OCI-LY7 (cell line): ENCODE data around the gene TMEM271. TPM values are rescaled to one million over a fixed set of nuclear protein-coding genes. Genes with fewer than 3 reads are reported as not detected.

Experiments used
- BruUV-seq: library from RNA; stranded (reverse); fragments of 400-500 nt; replicated peaks from 2 replicates; lab custom pipeline; 2021; lab: Mats Ljungman, UMichigan
- CTCF ChIA-PET: fragments of 300-600 bp; sonication (Branson Sonifier 250); formaldehyde crosslinking; loops from one replicate; lab custom pipeline; 2022; ENCODE audit warnings: antibody characterized with exemption; ENCODE audit not compliant: unreplicated experiment; lab: Charles Lee
- POLR2A ChIA-PET: fragments of 300-600 bp; sonication (Branson Sonifier 250); formaldehyde crosslinking; loops from one replicate; lab custom pipeline; 2022; ENCODE audit warnings: antibody characterized with exemption; lab: Charles Lee
- DNase-seq: peaks from one replicate; pipeline ENCODE4 v3.0.0-alpha.2; 2015; ENCODE audit warnings: low spot score
- H2AFZ ChIP-seq: fragments of 200-600 bp; sonication (generic), shearing (Covaris generic); 2 replicates; pipeline ENCODE4 v1.6.1; 2014; ENCODE audit warnings: mild to moderate bottlenecking, antibody characterized with exemption, low read length, moderate library complexity
- H3K27ac ChIP-seq: fragments of 200-600 bp; sonication (generic); 2 replicates; pipeline ENCODE4 v1.5.1; 2014; ENCODE audit warnings: mixed run types, low read depth, mild to moderate bottlenecking, moderate library complexity, low read length, inconsistent platforms; ENCODE audit not compliant: poor library complexity, severe bottlenecking
- H3K36me3 ChIP-seq: fragments of 200-600 bp; sonication (generic); 2 replicates; pipeline ENCODE4 v1.6.1; 2014; ENCODE audit warnings: mild to moderate bottlenecking, antibody characterized with exemption, low read length, moderate library complexity, mixed read lengths; ENCODE audit not compliant: insufficient read depth
- H3K4me1 ChIP-seq: fragments of 200-600 bp; sonication (generic); 2 replicates; pipeline ENCODE4 v1.5.1; 2014; ENCODE audit warnings: mild to moderate bottlenecking, low read length; ENCODE audit not compliant: insufficient read depth, poor library complexity, severe bottlenecking
- H3K4me2 ChIP-seq: fragments of 200-600 bp; sonication (generic); 2 replicates; pipeline ENCODE4 v1.6.1; 2014; ENCODE audit warnings: mild to moderate bottlenecking, low read length
- H3K4me3 ChIP-seq: fragments of 200-600 bp; sonication (generic); 2 replicates; pipeline ENCODE4 v1.5.1; 2014; ENCODE audit warnings: mild to moderate bottlenecking, low read depth, low read length; ENCODE audit not compliant: poor library complexity, severe bottlenecking
- H3K79me2 ChIP-seq: fragments of 200-600 bp; sonication (generic); 2 replicates; pipeline ENCODE4 v1.6.1; 2016; ENCODE audit warnings: low read depth, mild to moderate bottlenecking, low read length, moderate library complexity, mixed read lengths; ENCODE audit not compliant: insufficient read depth
- H3K9me2 ChIP-seq: fragments of 200-600 bp; sonication (generic); 2 replicates; pipeline ENCODE4 v1.6.1; 2016; ENCODE audit warnings: mild to moderate bottlenecking, low read length, mixed read lengths; ENCODE audit not compliant: insufficient read depth
- H3K9me3 ChIP-seq: fragments of 200-600 bp; sonication (generic); 2 replicates; pipeline ENCODE4 v1.6.1; 2014; ENCODE audit warnings: mild to moderate bottlenecking, mixed run types, low read length, mixed read lengths
- H4K20me1 ChIP-seq: fragments of 200-600 bp; sonication (generic); 2 replicates; pipeline ENCODE4 v1.6.1; 2014; ENCODE audit warnings: mild to moderate bottlenecking, antibody characterized with exemption, low read length, moderate library complexity, mixed read lengths; ENCODE audit not compliant: insufficient read depth
- EZH2phosphoT487 ChIP-seq: fragments of 200-600 bp; sonication (generic); IDR thresholded peaks from 2 replicates; pipeline ENCODE4 v1.6.1; 2018; ENCODE audit warnings: low read depth, borderline replicate concordance, mild to moderate bottlenecking, mixed run types, antibody characterized with exemption, low read length, moderate library complexity, mixed read lengths
- intact Hi-C: fragments of 100-400 bp; cut with micrococcal nuclease; formaldehyde crosslinking; loops from one replicate; pipeline ENCODE4 v1.10.0; 2022; ENCODE audit not compliant: unreplicated experiment
- total RNA-seq, 2 experiments: library from RNA; depleted of rRNA in 1 of 2; stranded (reverse); fragments of >200 nt in 1 of 2; shearing (Covaris generic) in 1 of 2; gene quantifications; 2 replicates each; pipeline ENCODE4 v1.2.3, GENCODE V29; 2014 to 2022
- TF ChIP-seq, protein P1 (sequence below): fragments of 200-600 bp; sonication (generic); conservative IDR thresholded peaks from 2 replicates; pipeline ENCODE4 v1.5.1; 2014; ENCODE audit warnings: mild to moderate bottlenecking, antibody characterized with exemption, low read length, moderate library complexity, mixed read lengths

Gene TMEM271
- total RNA-seq, 2 experiments from 2014 or later, result not detected

DNA sequence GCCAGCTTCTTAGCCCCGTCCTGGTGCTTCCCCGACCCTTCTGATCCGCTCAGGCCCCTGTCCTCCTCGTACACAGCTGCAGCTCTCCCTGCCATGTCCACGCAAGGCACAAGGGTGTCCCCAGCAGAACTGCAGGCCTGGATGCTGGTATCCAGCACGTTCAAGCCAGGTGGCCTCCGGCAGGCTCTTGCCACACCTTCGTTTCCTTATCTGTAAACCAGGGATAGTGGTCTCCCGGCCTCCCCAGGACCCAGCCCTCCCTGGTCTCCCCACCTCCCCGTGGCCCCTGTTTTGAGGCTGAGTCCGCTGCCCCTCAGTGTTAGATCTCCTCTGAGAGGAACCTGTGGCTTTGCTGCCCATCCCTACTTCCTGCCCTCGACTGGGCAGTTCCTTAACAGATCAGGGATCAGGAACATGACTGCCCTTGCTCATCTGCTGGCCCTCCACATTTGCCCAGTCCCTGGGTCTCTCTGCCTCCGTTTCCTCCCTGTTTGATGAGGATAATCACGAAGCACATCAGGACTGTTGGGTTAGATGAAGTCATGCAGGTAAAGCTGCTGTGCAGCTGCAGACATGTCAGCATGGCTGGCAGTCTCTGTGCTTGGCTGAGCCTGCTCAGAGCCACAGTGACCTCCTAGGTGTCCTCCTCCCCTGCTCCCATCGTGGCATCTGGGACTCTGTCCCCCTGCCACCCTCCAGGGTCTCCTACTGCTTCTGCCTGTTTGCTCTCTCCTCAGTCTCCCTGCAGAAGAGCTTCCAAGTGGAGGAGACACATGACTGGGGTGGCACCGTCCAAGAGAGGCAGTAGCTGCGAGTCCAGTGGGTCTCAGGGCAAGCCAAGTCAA, 44.2 kb downstream of the TMEM271 start:
- ChIA-PET CTCF (no interaction called here), POLR2A (no interaction called here)
- no TSS peak for BruUV-seq
- Histone ChIP-seq H3K27ac (no peak overlapping the region), H3K4me3 (no peak overlapping the region), H4K20me1 (no peaks in the 10 kb centered on the region), H3K9me2 (no peaks in the 10 kb centered on the region), H3K36me3 (peaks cover 30% of the 10 kb centered on the region), H3K79me2 (no peaks in the 10 kb centered on the region), H3K4me2 (no peak overlapping the region), H2AFZ (no peak overlapping the region), H3K9me3 (no peaks in the 10 kb centered on the region), H3K4me1 (no peaks in the 10 kb centered on the region)
- intact Hi-C loops, result no loop called here
- TF ChIP-seq, protein P1, sequence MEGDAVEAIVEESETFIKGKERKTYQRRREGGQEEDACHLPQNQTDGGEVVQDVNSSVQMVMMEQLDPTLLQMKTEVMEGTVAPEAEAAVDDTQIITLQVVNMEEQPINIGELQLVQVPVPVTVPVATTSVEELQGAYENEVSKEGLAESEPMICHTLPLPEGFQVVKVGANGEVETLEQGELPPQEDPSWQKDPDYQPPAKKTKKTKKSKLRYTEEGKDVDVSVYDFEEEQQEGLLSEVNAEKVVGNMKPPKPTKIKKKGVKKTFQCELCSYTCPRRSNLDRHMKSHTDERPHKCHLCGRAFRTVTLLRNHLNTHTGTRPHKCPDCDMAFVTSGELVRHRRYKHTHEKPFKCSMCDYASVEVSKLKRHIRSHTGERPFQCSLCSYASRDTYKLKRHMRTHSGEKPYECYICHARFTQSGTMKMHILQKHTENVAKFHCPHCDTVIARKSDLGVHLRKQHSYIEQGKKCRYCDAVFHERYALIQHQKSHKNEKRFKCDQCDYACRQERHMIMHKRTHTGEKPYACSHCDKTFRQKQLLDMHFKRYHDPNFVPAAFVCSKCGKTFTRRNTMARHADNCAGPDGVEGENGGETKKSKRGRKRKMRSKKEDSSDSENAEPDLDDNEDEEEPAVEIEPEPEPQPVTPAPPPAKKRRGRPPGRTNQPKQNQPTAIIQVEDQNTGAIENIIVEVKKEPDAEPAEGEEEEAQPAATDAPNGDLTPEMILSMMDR, result no peak
- no peak for TF ChIP-seq EZH2phosphoT487
- no peak for DNase-seq

DNA sequence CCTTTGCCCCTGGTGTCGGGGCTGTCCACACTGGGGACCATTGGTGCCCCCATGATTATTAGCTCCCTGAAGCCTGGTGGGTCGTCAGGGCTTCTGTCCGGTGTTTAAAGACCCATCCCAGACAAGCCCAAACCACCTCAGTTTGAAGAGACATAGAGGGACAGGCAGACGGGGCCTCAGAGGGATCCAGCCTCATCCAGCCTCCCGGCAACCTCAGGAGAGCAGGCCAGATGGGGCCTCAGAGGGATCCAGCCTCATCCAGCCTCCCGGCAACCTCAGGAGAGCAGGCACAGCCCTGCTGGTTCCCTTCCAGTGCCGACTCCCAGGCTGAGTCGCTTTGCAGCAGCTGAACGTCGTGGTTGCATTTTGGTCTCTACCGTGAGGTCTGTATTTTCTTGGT, 45.0 kb downstream of the TMEM271 start:
- Histone ChIP-seq H3K27ac (no peak overlapping the region), H3K4me2 (no peak overlapping the region), H3K4me3 (no peak overlapping the region), H3K9me2 (no peaks in the 10 kb centered on the region), H3K4me1 (no peaks in the 10 kb centered on the region), H4K20me1 (no peaks in the 10 kb centered on the region), H3K36me3 (peaks cover 31% of the 10 kb centered on the region), H2AFZ (no peak overlapping the region), H3K9me3 (no peaks in the 10 kb centered on the region), H3K79me2 (no peaks in the 10 kb centered on the region)
- intact Hi-C loops, result no loop called here
- ChIA-PET CTCF (no interaction called here), POLR2A (no interaction called here)
- BruUV-seq, result no TSS peak
- TF ChIP-seq, protein P1, result no peak
- no peak for TF ChIP-seq EZH2phosphoT487
- no peak for DNase-seq
